Measurements from ENCODE around the gene CHL1. TPM values are rescaled to one million over a fixed set of nuclear protein-coding genes. Genes with fewer than 3 reads are reported as not detected.

CHL1 gene
- total RNA-seq, 5 donors from 2014 or later (not counting 1 experiment from before 2014, with no cell fraction given) = 0.06 to 0.46 (median 0.18) TPM; not detected in 2

DNA sequence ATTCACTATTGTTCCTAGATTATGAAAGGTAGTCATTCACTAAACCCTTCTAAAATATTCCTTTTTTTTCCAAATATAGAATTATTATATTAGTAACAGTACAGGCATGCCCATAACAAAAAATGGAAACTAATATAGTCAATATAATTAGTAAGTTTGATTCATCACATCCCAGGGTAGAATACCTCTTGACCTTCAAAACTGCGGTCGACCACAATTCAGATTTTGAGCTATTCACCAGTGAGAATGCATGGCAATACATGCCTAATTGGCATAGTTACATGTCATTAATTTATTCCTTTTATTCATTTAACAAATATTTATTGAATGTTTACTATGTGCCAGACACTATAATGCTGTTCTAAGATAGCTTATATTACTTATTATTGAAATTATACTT is 98.0 kb downstream of the CHL1 start:
- Mint-ChIP-seq H3K4me3 (no peak overlapping the region), H3K36me3 (no peaks in the 10 kb centered on the region), H3K27me3 (peaks cover 0 to 3% of the 10 kb centered on the region in 2 donors), H3K27ac (no peak overlapping the region), H3K9me3 (peaks cover 5 to 9% (median 7%) of the 10 kb centered on the region in 3 donors), H3K4me1 (peaks cover 0 to 8% (median 1%) of the 10 kb centered on the region in 3 donors)
- POLR2A ChIA-PET = no interaction called here
- Histone ChIP-seq H3K4me1 (ENCODE audit: control insufficient read depth in 1 of 2, extremely low read depth in 1 of 2, insufficient read depth in 2 of 2, low read length in 2 of 2) (no peaks in the 10 kb centered on the region), H3K9me3 (no peaks in the 10 kb centered on the region), H3K27me3 (replicated peaks in 1 of 2; ENCODE audit: control insufficient read depth in 2 of 2, extremely low read depth in 1 of 2, insufficient read depth in 2 of 2, low read length in 1 of 2) (no peaks in the 10 kb centered on the region), H3K4me3 (ENCODE audit: control insufficient read depth in 1 of 2, extremely low read depth in 1 of 2, low read length in 1 of 2) (no peak overlapping the region), H3K27ac (ENCODE audit: low read length) (no peak overlapping the region), H3K36me3 (ENCODE audit: control insufficient read depth in 2 of 2, extremely low read depth in 1 of 2, insufficient read depth in 1 of 2, low read length in 1 of 2) (no peaks in the 10 kb centered on the region)
- DNase-seq (no peak), ATAC-seq (replicated peaks in 1 of 4) (no peak)
- no CpG with 5 or more reads among the region's 2 CpGs for WGBS (ENCODE audit: insufficient coverage)
- CTCF ChIA-PET = no interaction called here

DNA sequence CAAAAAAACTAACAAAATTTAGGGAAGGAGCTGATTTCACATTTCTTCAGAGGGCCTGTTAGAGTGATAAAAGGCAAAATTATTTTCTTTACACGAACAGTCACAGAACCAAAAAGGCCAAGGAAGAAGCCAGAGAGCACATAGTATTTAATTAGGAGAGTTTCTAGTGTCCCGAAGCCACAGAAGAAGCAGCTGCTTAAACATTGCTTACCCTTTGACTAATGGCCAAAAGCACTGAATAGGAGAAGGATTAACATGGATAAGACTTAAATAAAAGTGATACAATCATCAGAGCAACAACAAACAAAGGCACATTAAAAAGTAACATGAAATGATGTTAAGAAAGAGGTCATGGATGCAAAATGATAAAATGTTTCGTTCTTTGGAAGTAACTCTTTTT is 98.6 kb downstream of the CHL1 start:
- Histone ChIP-seq H3K27me3 (replicated peaks in 1 of 2; ENCODE audit: control insufficient read depth in 2 of 2, extremely low read depth in 1 of 2, insufficient read depth in 2 of 2, low read length in 1 of 2) (no peaks in the 10 kb centered on the region), H3K9me3 (no peaks in the 10 kb centered on the region), H3K4me1 (ENCODE audit: control insufficient read depth in 1 of 2, extremely low read depth in 1 of 2, insufficient read depth in 2 of 2, low read length in 2 of 2) (no peaks in the 10 kb centered on the region), H3K27ac (ENCODE audit: low read length) (no peak overlapping the region), H3K4me3 (ENCODE audit: control insufficient read depth in 1 of 2, extremely low read depth in 1 of 2, low read length in 1 of 2) (no peak overlapping the region), H3K36me3 (ENCODE audit: control insufficient read depth in 2 of 2, extremely low read depth in 1 of 2, insufficient read depth in 1 of 2, low read length in 1 of 2) (no peaks in the 10 kb centered on the region)
- POLR2A ChIA-PET = no interaction called here
- no peaks in the 10 kb centered on the region for H3K36me3 Mint-ChIP-seq
- peaks cover 0 to 8% (median 1%) of the 10 kb centered on the region in 3 donors for H3K4me1 Mint-ChIP-seq
- no peak overlapping the region for H3K4me3 Mint-ChIP-seq
- ATAC-seq (replicated peaks in 1 of 4) (no peak), DNase-seq (no peak)
- H3K27me3 Mint-ChIP-seq = peaks cover 0 to 3% of the 10 kb centered on the region in 2 donors
- peaks cover 5 to 10% (median 9%) of the 10 kb centered on the region in 3 donors for H3K9me3 Mint-ChIP-seq
- no peak overlapping the region for H3K27ac Mint-ChIP-seq
- no CpG with 5 or more reads among the region's 3 CpGs for WGBS (ENCODE audit: insufficient coverage)
- CTCF ChIA-PET = no interaction called here

DNA sequence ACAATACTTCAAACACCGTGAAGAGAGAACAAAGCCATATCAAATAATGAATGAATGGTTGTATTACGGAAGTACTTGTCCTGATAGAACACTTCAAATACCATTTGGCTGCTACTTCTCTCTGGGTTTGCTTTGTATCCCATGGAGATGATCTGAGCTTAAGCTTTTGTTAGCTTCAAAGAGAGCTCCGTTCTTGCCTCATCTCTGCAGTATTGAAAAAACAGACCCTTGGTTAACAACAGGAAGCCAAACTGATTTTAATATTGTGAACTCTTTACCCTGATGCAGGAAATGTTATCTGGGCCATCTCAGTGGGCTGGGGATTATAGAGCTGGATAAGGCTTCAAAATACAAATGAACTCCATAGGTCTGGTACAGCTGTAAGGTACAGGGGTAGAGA is 101.0 kb downstream of the CHL1 start:
- CTCF ChIA-PET = no interaction called here
- H3K9me3 Mint-ChIP-seq = peaks cover 5 to 17% (median 9%) of the 10 kb centered on the region in 3 donors
- peaks cover 0 to 3% of the 10 kb centered on the region in 2 donors for H3K27me3 Mint-ChIP-seq

DNA sequence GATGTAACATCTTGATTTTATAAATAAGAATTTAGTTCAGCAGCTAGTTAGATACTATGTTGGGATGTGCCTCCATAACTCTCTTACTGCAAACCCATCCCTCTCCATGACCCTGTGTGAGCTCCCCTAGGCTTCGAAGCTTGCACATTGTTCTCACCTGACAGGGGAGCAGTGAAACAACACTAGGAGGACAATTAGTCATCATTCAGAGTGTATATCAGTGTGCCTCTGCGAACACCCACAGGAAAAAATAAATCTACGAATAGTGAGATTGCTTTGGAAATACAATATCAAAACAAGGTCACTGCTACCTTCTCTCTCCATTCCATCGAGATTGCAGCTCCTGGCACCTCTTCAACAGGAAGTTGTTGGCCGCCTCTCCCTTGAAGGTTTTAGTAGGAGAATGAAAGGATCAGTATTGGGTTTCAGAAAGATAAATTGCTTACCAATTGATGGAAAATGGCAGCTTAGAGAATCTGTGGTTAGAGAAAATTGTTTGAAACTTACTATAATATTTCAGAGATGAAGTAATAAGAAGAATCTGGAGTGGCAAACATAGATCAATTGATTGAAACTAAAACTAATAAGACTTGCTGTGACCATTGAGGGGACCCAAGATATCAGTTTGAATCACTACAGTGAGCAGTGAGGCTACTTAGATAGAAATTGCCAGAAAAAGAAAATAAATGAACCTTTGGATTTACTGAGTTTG is 103.2 kb downstream of the CHL1 start:
- peaks cover 8 to 21% (median 12%) of the 10 kb centered on the region in 3 donors for H3K9me3 Mint-ChIP-seq
- WGBS (ENCODE audit: insufficient coverage) = 75% methylated on average over 1 of the region's 5 CpGs
- H3K27ac Mint-ChIP-seq = no peak overlapping the region
- H3K36me3 Mint-ChIP-seq = no peaks in the 10 kb centered on the region
- ChIA-PET CTCF (no interaction called here), POLR2A (no interaction called here)
- H3K27me3 Mint-ChIP-seq = no peaks in the 10 kb centered on the region
- no peak overlapping the region for H3K4me3 Mint-ChIP-seq
- peaks cover 0 to 6% (median 0%) of the 10 kb centered on the region in 3 donors for H3K4me1 Mint-ChIP-seq
- no peaks in the 10 kb centered on the region for H3K36me3 ChIP-seq (ENCODE audit: control insufficient read depth in 2 of 2, extremely low read depth in 1 of 2, insufficient read depth in 1 of 2, low read length in 1 of 2)
- no peak overlapping the region for H3K27ac ChIP-seq (ENCODE audit: low read length)
- H3K4me1 ChIP-seq (ENCODE audit: control insufficient read depth in 1 of 2, extremely low read depth in 1 of 2, insufficient read depth in 2 of 2, low read length in 2 of 2) = no peaks in the 10 kb centered on the region
- no peak overlapping the region for H3K4me3 ChIP-seq (ENCODE audit: control insufficient read depth in 1 of 2, extremely low read depth in 1 of 2, low read length in 1 of 2)
- no peaks in the 10 kb centered on the region for H3K27me3 ChIP-seq (replicated peaks in 1 of 2; ENCODE audit: control insufficient read depth in 2 of 2, extremely low read depth in 1 of 2, insufficient read depth in 2 of 2, low read length in 1 of 2)
- no peaks in the 10 kb centered on the region for H3K9me3 ChIP-seq
- ATAC-seq (replicated peaks in 1 of 4) = no peak
- DNase-seq = no peak

More for the DNA sequence above, 101.0 kb downstream of the CHL1 start:
- Mint-ChIP-seq H3K4me1 (peaks cover 0 to 8% (median 1%) of the 10 kb centered on the region in 3 donors), H3K27ac (no peak overlapping the region), H3K36me3 (no peaks in the 10 kb centered on the region), H3K4me3 (no peak overlapping the region)
- no peak for ATAC-seq (replicated peaks in 1 of 4)
- Histone ChIP-seq H3K4me3 (ENCODE audit: control insufficient read depth in 1 of 2, extremely low read depth in 1 of 2, low read length in 1 of 2) (no peak overlapping the region), H3K9me3 (no peaks in the 10 kb centered on the region), H3K36me3 (ENCODE audit: control insufficient read depth in 2 of 2, extremely low read depth in 1 of 2, insufficient read depth in 1 of 2, low read length in 1 of 2) (no peaks in the 10 kb centered on the region), H3K27ac (ENCODE audit: low read length) (no peak overlapping the region), H3K27me3 (replicated peaks in 1 of 2; ENCODE audit: control insufficient read depth in 2 of 2, extremely low read depth in 1 of 2, insufficient read depth in 2 of 2, low read length in 1 of 2) (no peaks in the 10 kb centered on the region), H3K4me1 (ENCODE audit: control insufficient read depth in 1 of 2, extremely low read depth in 1 of 2, insufficient read depth in 2 of 2, low read length in 2 of 2) (no peaks in the 10 kb centered on the region)
- POLR2A ChIA-PET = no interaction called here
- no peak for DNase-seq
- WGBS (ENCODE audit: insufficient coverage) = 33% methylated on average over 1 of the region's 3 CpGs

DNA sequence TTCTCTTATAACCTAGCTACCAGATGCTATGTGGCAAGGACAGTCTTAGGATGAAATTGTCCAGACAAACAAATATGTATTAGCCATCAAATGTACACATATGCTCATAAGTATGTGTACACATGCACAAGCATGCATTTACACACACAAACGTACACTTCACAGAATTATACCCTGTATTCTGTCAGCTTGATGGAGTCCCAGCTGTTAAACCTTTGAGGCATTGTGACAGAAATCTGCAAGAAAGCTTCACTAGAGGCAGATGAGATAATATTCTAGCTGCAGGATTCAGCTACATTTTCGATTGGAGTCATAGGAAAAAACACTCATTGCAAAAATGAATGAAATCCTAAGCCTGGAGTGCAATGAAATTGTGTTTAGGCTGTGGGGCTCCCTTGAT is 110.6 kb downstream of the CHL1 start:
- H3K27ac Mint-ChIP-seq = no peak overlapping the region
- DNase-seq = no peak
- H3K36me3 Mint-ChIP-seq = no peaks in the 10 kb centered on the region
- no peak overlapping the region for H3K4me3 Mint-ChIP-seq
- H3K9me3 Mint-ChIP-seq = peaks cover 6 to 11% (median 9%) of the 10 kb centered on the region in 3 donors
- no peaks in the 10 kb centered on the region for H3K27me3 ChIP-seq (replicated peaks in 1 of 2; ENCODE audit: control insufficient read depth in 2 of 2, extremely low read depth in 1 of 2, insufficient read depth in 2 of 2, low read length in 1 of 2)
- WGBS (ENCODE audit: insufficient coverage) = no CpG with 5 or more reads among the region's 2 CpGs
- H3K4me1 ChIP-seq (ENCODE audit: control insufficient read depth in 1 of 2, extremely low read depth in 1 of 2, insufficient read depth in 2 of 2, low read length in 2 of 2) = no peaks in the 10 kb centered on the region
- ChIA-PET CTCF (no interaction called here), POLR2A (no interaction called here)
- no peak overlapping the region for H3K4me3 ChIP-seq (ENCODE audit: control insufficient read depth in 1 of 2, extremely low read depth in 1 of 2, low read length in 1 of 2)
- peaks cover 0 to 2% of the 10 kb centered on the region in 2 donors for H3K27me3 Mint-ChIP-seq
- no peak overlapping the region for H3K27ac ChIP-seq (ENCODE audit: low read length)
- no peaks in the 10 kb centered on the region for H3K4me1 Mint-ChIP-seq
- no peak for ATAC-seq (replicated peaks in 1 of 4)
- no peaks in the 10 kb centered on the region for H3K9me3 ChIP-seq
- no peaks in the 10 kb centered on the region for H3K36me3 ChIP-seq (ENCODE audit: control insufficient read depth in 2 of 2, extremely low read depth in 1 of 2, insufficient read depth in 1 of 2, low read length in 1 of 2)

DNA sequence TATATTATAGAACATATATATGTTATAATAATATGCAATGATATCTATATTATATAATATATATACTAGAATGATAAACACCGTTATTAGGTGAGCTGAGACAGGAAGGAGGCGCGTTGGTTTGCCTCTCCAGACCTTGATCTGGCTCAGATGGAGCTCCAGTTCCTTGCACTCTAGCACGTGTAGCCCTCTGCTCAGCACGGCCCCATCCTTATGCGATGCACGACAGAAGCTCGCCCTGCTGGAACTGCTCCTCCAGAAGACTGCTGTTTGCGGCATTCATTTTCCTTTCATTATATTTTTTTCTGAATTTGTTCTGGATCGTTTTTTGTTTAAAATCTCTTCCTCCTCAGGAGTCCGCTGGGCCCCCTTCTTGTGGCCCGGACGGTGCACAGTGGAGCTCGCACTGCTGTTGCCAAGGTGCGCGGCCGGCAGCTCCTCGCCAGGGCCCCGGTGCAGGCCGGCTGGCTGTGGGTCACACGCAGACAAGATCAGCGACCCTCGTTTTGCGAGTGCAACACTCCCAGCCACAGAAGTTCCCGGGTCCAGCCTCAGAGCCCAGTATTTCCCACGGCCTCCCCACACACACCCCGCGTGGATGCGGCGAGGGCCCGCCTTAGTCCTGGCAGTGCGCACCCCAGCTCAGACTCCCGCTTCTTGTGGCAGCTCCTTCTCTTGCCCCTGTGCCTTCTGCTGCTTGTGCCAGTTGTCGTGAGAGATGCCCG is 112.2 kb downstream of the CHL1 start:
- no peaks in the 10 kb centered on the region for H3K9me3 ChIP-seq
- ChIA-PET CTCF (no interaction called here), POLR2A (no interaction called here)
- Mint-ChIP-seq H3K9me3 (peaks cover 0 to 11% (median 9%) of the 10 kb centered on the region in 3 donors), H3K4me1 (no peaks in the 10 kb centered on the region), H3K27me3 (peaks cover 0 to 2% of the 10 kb centered on the region in 2 donors), H3K36me3 (no peaks in the 10 kb centered on the region), H3K27ac (no peak overlapping the region), H3K4me3 (no peak overlapping the region)
- H3K36me3 ChIP-seq (ENCODE audit: control insufficient read depth in 2 of 2, extremely low read depth in 1 of 2, insufficient read depth in 1 of 2, low read length in 1 of 2) = no peaks in the 10 kb centered on the region
- WGBS (ENCODE audit: insufficient coverage) = 36% methylated on average over 27 of the region's 35 CpGs
- no peak overlapping the region for H3K4me3 ChIP-seq (ENCODE audit: control insufficient read depth in 1 of 2, extremely low read depth in 1 of 2, low read length in 1 of 2)
- no peaks in the 10 kb centered on the region for H3K27me3 ChIP-seq (replicated peaks in 1 of 2; ENCODE audit: control insufficient read depth in 2 of 2, extremely low read depth in 1 of 2, insufficient read depth in 2 of 2, low read length in 1 of 2)
- DNase-seq (no peak), ATAC-seq (replicated peaks in 1 of 4) (no peak)
- no peaks in the 10 kb centered on the region for H3K4me1 ChIP-seq (ENCODE audit: control insufficient read depth in 1 of 2, extremely low read depth in 1 of 2, insufficient read depth in 2 of 2, low read length in 2 of 2)
- no peak overlapping the region for H3K27ac ChIP-seq (ENCODE audit: low read length)
